HG02885 (cell line): ENCODE measurements around the gene TTC28.
"Not testable (repeated sequence)": the region's sequence is repeated elsewhere in the genome, so short reads cannot be mapped to it uniquely, and the experiment has no call there.

Experiments
- ATAC-seq: cut with Tn5 transposase; IDR thresholded peaks from one replicate; pipeline ENCODE4 v1.9.1; 2021; ENCODE audit warnings: mild to moderate bottlenecking; ENCODE audit not compliant: unreplicated experiment, poor library complexity

Gene TTC28

GRCh38 chr22:28097627-28098026 is 582.0 kb downstream of the TTC28 start:
- no peak for ATAC-seq

GRCh38 chr22:28096161-28096560 is 583.5 kb downstream of the TTC28 start:
- no peak for ATAC-seq

- ATAC-seq: no peak
Measured at GRCh38 chr22:28095316-28096095, 584.1 kb downstream of the TTC28 start.

- ATAC-seq: no peak
Measured at GRCh38 chr22:28094771-28095170, 584.9 kb downstream of the TTC28 start.

GRCh38 chr22:28093711-28094110 is 585.9 kb downstream of the TTC28 start:
- no peak for ATAC-seq

GRCh38 chr22:28091486-28091885 is 588.2 kb downstream of the TTC28 start:
- no peak for ATAC-seq

- not testable (repeated sequence) for ATAC-seq
Measured at GRCh38 chr22:28089541-28089940, 590.1 kb downstream of the TTC28 start.

- no peak for ATAC-seq
Measured at GRCh38 chr22:28077166-28077565, 602.5 kb downstream of the TTC28 start.

- no peak for ATAC-seq
Measured at GRCh38 chr22:28075358-28075981, 604.2 kb downstream of the TTC28 start.

- ATAC-seq: no peak
Measured at GRCh38 chr22:28074526-28074925, 605.1 kb downstream of the TTC28 start.

GRCh38 chr22:28072066-28072465 is 607.6 kb downstream of the TTC28 start:
- no peak for ATAC-seq

GRCh38 chr22:28068826-28069225 is 610.8 kb downstream of the TTC28 start:
- ATAC-seq: no peak

- no peak for ATAC-seq
Measured at GRCh38 chr22:28064920-28065319, 614.7 kb downstream of the TTC28 start.

GRCh38 chr22:28063656-28064055 is 616.0 kb downstream of the TTC28 start:
- no peak for ATAC-seq

- not testable (repeated sequence) for ATAC-seq
Measured at GRCh38 chr22:28060594-28060993, 619.0 kb downstream of the TTC28 start.

GRCh38 chr22:28058036-28058435 is 621.6 kb downstream of the TTC28 start:
- ATAC-seq: no peak

GRCh38 chr22:28054819-28055208 is 624.8 kb downstream of the TTC28 start:
- ATAC-seq: no peak

- no peak for ATAC-seq
Measured at GRCh38 chr22:28053896-28054818, 625.5 kb downstream of the TTC28 start.

- no peak for ATAC-seq
Measured at GRCh38 chr22:28052825-28053269, 626.8 kb downstream of the TTC28 start.

GRCh38 chr22:28051787-28052356 is 627.8 kb downstream of the TTC28 start:
- no peak for ATAC-seq
